Peyer's patch (tissue), 4 donors: ENCODE results near the gene LIPT1. TPM values are rescaled to one million over a fixed set of nuclear protein-coding genes. Genes with fewer than 3 reads are reported as not detected.
A peak's percentile ranks its signal among the peaks of the same experiment; 100 is the strongest.

ENCODE experiments used
- DNase-seq, 3 donors: peaks; one replicate each; pipeline ENCODE4 v3.0.0-alpha.2; 2017 to 2019
- H3K27ac ChIP-seq, 4 donors: fragments of 200-600 bp; sonication (generic); one replicate each; pipeline ENCODE4 v1.5.1; 2016 to 2019
- H3K27me3 ChIP-seq, 2 donors: fragments of 200-600 bp; sonication (generic); one replicate each; pipeline ENCODE4 v1.5.1; 2019
- H3K36me3 ChIP-seq, 3 donors: fragments of 200-600 bp; sonication (generic); one replicate each; pipeline ENCODE4 v1.5.1; 2016 to 2019
- H3K4me1 ChIP-seq, 4 donors: fragments of 200-600 bp; sonication (generic); one replicate each; pipeline ENCODE4 v1.5.1; 2016 to 2019
- H3K4me3 ChIP-seq, 4 donors: fragments of 200-600 bp; sonication (generic); 1 replicate in 3 of 4; 2 replicates in 1 of 4; pipeline ENCODE4 v1.5.1; 2016 to 2019; ENCODE audit warnings: mild to moderate bottlenecking in 1 of 4
- H3K9me3 ChIP-seq, 4 donors: fragments of 200-600 bp; sonication (generic); one replicate each; pipeline ENCODE4 v1.5.1; 2016 to 2019; ENCODE audit warnings: mild to moderate bottlenecking in 1 of 4
- POLR2A ChIP-seq, 2 donors: fragments of 450-650 bp; IDR thresholded peaks; one replicate each; pipeline ENCODE4 v1.5.1; 2017; ENCODE audit warnings: antibody characterized with exemption in 2 of 2, mild to moderate bottlenecking in 2 of 2, moderate library complexity in 2 of 2
- total RNA-seq, 4 donors: library from RNA; depleted of rRNA; stranded (reverse); fragments of >200 nt; gene quantifications; one replicate each; pipeline ENCODE4 v1.1.0, GENCODE V29; 2016
- TF ChIP-seq, protein P1 (sequence below), 6 experiments: fragments of 450-650 bp in 4 of 6; fragments of 200-600 bp in 2 of 6; sonication (generic) in 1 of 6; IDR thresholded peaks; one replicate each; pipeline ENCODE4 v1.5.1; 2017 to 2019; ENCODE audit warnings: antibody characterized with exemption in 6 of 6, mild to moderate bottlenecking in 3 of 6, moderate library complexity in 1 of 6

LIPT1 gene
- total RNA-seq, result 10 to 100 TPM in 2 of 4 donors, 1 to 10 TPM in 2; 6.1 to 23.9 (median 10.7) TPM

GRCh38 chr2:99154643-99155536, at the start of gene LIPT1, which contains the start of gene TSGA10:
LIPT1 (plus strand) TSS chr2:99154967; CDS start chr2:99161958, 6,991 bp downstream.
TSGA10 (minus strand) TSS chr2:99154942; CDS start chr2:99109439, 45,503 bp downstream.
- H3K4me3 ChIP-seq, result peak within 1 kb of the TSS; percentile 62 to 75 (median 68)
- peak; percentile 91 to 97 (median 93) for DNase-seq
- no peaks in the 10 kb centered on the region for H3K36me3 ChIP-seq
- H3K9me3 ChIP-seq, result no peaks in the 10 kb centered on the region
- peaks cover 0 to 17% (median 8%) of the 10 kb centered on the region in 4 donors for H3K4me1 ChIP-seq
- TF ChIP-seq POLR2A (IDR thresholded peaks at IDR 0.05), result peak; percentile 68
- TF ChIP-seq, protein P1, sequence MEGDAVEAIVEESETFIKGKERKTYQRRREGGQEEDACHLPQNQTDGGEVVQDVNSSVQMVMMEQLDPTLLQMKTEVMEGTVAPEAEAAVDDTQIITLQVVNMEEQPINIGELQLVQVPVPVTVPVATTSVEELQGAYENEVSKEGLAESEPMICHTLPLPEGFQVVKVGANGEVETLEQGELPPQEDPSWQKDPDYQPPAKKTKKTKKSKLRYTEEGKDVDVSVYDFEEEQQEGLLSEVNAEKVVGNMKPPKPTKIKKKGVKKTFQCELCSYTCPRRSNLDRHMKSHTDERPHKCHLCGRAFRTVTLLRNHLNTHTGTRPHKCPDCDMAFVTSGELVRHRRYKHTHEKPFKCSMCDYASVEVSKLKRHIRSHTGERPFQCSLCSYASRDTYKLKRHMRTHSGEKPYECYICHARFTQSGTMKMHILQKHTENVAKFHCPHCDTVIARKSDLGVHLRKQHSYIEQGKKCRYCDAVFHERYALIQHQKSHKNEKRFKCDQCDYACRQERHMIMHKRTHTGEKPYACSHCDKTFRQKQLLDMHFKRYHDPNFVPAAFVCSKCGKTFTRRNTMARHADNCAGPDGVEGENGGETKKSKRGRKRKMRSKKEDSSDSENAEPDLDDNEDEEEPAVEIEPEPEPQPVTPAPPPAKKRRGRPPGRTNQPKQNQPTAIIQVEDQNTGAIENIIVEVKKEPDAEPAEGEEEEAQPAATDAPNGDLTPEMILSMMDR (IDR thresholded peaks at IDR 0.05), result peak in 3 of 6 experiments; percentile 13 to 17 (median 14)
- no peaks in the 10 kb centered on the region for H3K27me3 ChIP-seq
- H3K27ac ChIP-seq, result peak within 1 kb of the TSS; percentile 84 to 91 (median 88)

DNA sequence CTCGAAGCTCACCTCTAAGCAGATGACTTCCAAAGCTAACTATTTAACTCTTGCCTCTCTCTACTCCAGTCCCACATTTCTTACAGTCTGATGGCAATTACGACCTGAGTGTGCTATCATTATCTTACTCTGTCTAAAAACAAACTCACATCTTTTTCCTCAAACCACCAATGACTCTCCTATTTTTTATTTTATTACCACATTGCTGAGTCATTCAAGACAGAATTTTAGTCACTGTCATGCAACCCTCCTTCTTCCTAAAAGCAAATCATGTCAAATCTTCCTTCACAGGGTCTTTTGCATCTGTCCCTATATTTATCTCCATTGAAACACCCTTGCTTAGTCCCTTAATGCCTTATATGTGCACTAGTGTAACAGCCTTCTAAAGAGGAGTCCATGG, 47.9 kb upstream of the LIPT1 start:
- no peak overlapping the region for H3K27ac ChIP-seq
- no peaks in the 10 kb centered on the region for H3K27me3 ChIP-seq
- TF ChIP-seq POLR2A (IDR thresholded peaks at IDR 0.05), result no peak
- TF ChIP-seq, protein P1 (IDR thresholded peaks at IDR 0.05), result no peak
- DNase-seq, result no peak
- H3K4me3 ChIP-seq, result no peak overlapping the region
- H3K9me3 ChIP-seq, result no peaks in the 10 kb centered on the region
- no peaks in the 10 kb centered on the region for H3K36me3 ChIP-seq
- H3K4me1 ChIP-seq, result no peaks in the 10 kb centered on the region

- Histone ChIP-seq H3K36me3 (no peaks in the 10 kb centered on the region), H3K4me3 (no peak overlapping the region), H3K27me3 (no peaks in the 10 kb centered on the region), H3K27ac (no peak overlapping the region), H3K9me3 (no peaks in the 10 kb centered on the region), H3K4me1 (no peaks in the 10 kb centered on the region)
- DNase-seq, result no peak
- no peak for TF ChIP-seq POLR2A (IDR thresholded peaks at IDR 0.05)
- TF ChIP-seq, protein P1 (IDR thresholded peaks at IDR 0.05), result no peak
Measured at GRCh38 chr2:99111236-99111635, 43.5 kb upstream of the LIPT1 start.

DNA sequence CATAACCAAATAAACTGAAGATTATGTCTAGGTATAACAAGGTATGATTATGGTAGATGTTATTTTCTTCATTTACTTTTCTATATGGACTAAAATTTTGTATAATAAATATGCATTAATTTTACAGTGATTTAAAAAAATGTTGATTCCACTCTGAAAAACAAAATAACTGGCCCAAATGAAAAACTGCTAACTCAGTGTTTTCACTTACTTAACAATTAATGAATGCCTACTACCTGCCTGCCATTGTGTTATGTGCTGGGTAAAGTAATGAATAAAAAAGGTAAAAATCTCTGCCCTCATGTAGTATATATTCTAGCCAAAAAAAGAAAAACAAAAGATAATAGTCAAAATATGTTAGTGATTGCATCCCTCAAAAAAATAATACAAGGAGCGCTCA, 42.8 kb upstream of the LIPT1 start:
- no peaks in the 10 kb centered on the region for H3K9me3 ChIP-seq
- H3K27me3 ChIP-seq, result no peaks in the 10 kb centered on the region
- TF ChIP-seq POLR2A (IDR thresholded peaks at IDR 0.05), result no peak
- TF ChIP-seq, protein P1 (IDR thresholded peaks at IDR 0.05), result no peak

DNA sequence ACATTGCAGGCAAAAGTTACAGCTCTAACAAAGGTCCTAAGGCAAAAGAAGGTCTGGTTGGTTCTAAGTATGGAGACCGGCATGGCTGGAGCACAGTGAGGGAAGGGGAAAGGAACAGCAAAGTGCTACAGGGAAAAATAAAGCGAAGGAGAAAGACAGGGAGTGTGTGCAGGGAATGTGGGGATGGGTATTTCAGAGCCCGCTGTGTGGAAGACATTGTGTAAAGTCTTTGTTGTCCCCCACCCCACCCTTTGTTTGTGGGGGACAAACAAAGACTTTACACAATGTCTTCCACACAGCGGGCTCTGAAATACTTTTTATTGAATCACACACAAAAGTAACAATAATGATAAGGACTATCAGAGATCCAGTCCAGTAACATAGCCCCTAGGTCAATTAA, 42.1 kb upstream of the LIPT1 start:
- TF ChIP-seq POLR2A (IDR thresholded peaks at IDR 0.05), result no peak
- TF ChIP-seq, protein P1 (IDR thresholded peaks at IDR 0.05), result no peak
- H3K36me3 ChIP-seq, result no peaks in the 10 kb centered on the region
- H3K4me1 ChIP-seq, result no peaks in the 10 kb centered on the region
- no peaks in the 10 kb centered on the region for H3K27me3 ChIP-seq
- no peaks in the 10 kb centered on the region for H3K9me3 ChIP-seq
- no peak overlapping the region for H3K4me3 ChIP-seq
- DNase-seq, result no peak
- H3K27ac ChIP-seq, result no peak overlapping the region

More for the DNA sequence above, 42.8 kb upstream of the LIPT1 start:
- Histone ChIP-seq H3K4me3 (no peak overlapping the region), H3K27ac (no peak overlapping the region), H3K4me1 (no peaks in the 10 kb centered on the region), H3K36me3 (no peaks in the 10 kb centered on the region)
- no peak for DNase-seq
